VCaP (cell line): Measurements from ENCODE around the gene ILK.

Source experiments
- H3K27ac ChIP-seq: fragments of 450-650 bp; 2 replicates; pipeline ENCODE4 v1.5.1; 2017
- CTCF ChIP-seq: fragments of 450-650 bp; conservative IDR thresholded peaks from 2 replicates; pipeline ENCODE4 v1.5.1; 2017; ENCODE audit warnings: mild to moderate bottlenecking, moderate library complexity

The ILK gene

DNA sequence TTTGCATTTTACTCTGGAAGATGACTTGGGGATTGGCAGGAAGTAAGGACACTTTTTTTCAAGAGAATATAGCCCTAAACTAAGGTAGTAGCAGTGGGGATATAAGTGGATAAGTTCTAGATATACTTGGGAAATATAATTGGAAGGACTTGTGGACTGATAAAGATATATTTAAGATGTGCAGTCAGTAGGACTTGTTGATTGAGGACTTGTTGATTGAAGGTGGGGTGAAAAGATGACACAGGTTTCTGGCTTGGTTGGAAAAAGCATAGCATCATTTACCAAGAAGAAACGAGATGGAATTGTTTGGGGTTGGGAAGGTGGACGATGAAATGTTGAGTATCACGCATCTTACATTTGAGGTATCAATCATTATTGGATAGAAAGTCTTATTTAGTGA is 9.9 kb downstream of the ILK start:
- peak overlapping the region; percentile 96 for H3K27ac ChIP-seq
- TF ChIP-seq CTCF: no peak

DNA sequence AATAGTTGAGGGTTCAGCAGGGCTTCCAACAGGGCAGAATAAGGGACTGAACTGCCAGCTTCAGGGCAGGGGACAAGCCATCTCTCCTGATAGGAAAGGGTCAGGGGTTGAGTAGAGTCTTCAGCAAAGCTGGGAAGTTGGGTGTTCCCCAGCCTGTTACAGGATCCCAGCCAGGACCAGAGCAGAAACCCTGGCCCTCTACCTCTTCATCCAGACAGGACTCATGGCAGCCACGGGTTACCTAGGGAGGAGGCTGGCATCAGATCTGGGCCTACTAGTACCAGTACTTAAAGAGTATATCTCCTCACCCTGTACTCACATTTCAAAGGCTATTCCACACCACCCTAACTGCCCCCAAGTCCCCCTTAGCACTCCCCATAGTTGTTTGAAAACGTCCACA is 10.9 kb downstream of the ILK start:
- no peak for TF ChIP-seq CTCF
- H3K27ac ChIP-seq: no peak overlapping the region

- no peak for TF ChIP-seq CTCF
These were observed 11.5 kb downstream of the ILK start for GRCh38 chr11:6615046-6615445.

DNA sequence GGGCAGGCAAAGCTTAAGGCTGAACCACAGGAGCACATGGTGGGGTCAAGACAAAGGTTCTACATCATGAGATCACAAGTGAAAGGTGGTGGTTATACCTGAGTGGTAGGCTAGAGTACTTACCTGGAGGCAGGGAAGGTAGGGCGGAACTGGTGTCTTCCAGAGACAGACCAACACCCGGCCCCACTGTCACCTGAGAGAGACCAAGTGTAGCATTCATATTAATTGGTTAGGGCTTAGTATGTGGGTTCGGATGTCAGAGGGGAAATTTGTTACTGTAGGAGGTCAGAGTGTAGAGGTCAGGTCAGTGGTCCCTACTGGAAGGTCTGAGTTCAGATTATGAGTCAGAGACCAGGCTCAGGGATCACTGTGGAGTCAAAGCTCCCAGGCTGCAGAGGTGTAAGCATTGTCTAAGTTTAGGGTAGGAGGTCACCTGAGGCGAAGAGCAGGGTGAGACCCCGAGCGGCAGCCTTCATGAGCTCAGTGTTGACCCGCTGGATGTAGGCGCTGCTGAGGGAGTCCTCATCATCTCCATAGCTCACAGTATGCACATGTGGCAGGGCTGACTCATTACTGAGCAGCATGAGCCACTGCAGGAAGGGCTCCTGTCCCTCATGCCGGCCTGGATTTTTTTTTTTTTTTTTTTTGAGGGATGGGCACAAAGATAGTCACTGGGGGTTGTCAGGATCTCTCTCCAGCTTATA is 12.5 kb downstream of the ILK start:
- H3K27ac ChIP-seq: no peak overlapping the region
- no peak for TF ChIP-seq CTCF

More at GRCh38 chr11:6615046-6615445, 11.5 kb downstream of the ILK start:
- no peak overlapping the region for H3K27ac ChIP-seq

DNA sequence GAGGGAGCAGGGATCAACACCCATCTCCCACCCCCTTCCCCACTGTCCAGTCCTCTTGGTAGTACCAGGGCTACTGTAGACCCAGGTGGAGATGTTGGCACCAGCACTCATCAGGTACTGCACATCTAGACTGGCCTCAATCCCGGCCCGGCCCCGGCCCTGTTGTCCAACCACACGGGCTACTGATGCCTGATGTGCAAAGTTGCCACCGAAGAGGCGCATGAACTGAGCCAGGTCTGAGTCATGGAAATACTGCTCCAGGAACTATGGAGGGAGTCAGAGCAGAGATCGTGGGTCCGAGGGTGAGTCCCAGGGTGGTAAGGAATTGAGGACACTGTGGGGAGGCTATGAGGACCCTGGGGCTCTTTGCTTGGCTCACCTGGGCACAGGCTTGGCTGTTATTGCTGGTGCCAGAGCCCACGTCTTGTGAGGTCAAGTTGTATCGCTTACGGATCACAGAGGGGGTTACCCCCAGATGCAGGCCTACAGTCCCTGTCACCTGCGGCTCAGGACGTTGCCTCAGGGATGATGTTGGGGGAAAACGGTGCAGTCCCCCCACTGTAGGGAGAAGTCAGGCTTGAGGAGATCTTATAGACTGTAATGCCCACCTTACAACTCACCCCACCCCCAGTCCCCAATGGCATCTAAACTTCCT is 13.1 kb downstream of the ILK start:
- H3K27ac ChIP-seq: no peak overlapping the region
- no peak for TF ChIP-seq CTCF

DNA sequence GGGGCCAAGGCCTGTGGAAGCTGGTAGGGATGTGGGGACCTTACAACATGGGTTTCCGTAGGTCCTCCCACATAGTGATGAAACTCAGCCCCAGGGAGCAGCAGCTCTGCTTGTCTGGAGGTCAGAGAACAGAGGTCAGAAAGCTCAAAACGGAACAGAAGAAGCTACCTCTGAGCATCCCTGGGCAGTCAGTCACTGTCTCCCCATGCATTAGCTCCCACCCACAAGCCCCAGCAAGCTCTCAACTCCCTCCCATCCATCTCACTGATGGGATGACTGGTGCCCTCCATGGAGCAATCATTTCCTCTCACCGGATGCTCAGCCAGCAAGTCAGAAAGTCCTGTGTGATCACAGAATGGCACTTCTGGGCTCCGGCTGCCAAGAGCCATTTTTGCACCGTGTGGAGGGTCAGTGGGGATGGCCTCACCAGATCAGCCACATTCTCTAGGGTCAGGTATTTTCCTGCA is 13.8 kb downstream of the ILK start:
- H3K27ac ChIP-seq: no peak overlapping the region
- no peak for TF ChIP-seq CTCF

GRCh38 chr11:6618117-6619003 is 14.8 kb downstream of the ILK start:
- peak overlapping the region; percentile 61 for H3K27ac ChIP-seq
- no peak for TF ChIP-seq CTCF
